Retina (tissue), 1 donor: ENCODE results near the gene TRAPPC2L.

Experiments
- DNase-seq: peaks from one replicate; pipeline ENCODE4 v3.0.0-alpha.2; 2016

The TRAPPC2L gene

GRCh38 chr16:88856828-88857727, at the start of gene TRAPPC2L, which contains the start of gene GALNS:
Gene TRAPPC2L (plus strand): TSS chr16:88857127. CDS start chr16:88857151, 24 bp downstream.
Gene GALNS (minus strand): TSS chr16:88856947. CDS start chr16:88856877, 70 bp downstream.
- DNase-seq, result peak; percentile 98

- DNase-seq, result no peak
Observed at GRCh38 chr16:88807142-88807625, 49.7 kb upstream of the TRAPPC2L start.

DNA sequence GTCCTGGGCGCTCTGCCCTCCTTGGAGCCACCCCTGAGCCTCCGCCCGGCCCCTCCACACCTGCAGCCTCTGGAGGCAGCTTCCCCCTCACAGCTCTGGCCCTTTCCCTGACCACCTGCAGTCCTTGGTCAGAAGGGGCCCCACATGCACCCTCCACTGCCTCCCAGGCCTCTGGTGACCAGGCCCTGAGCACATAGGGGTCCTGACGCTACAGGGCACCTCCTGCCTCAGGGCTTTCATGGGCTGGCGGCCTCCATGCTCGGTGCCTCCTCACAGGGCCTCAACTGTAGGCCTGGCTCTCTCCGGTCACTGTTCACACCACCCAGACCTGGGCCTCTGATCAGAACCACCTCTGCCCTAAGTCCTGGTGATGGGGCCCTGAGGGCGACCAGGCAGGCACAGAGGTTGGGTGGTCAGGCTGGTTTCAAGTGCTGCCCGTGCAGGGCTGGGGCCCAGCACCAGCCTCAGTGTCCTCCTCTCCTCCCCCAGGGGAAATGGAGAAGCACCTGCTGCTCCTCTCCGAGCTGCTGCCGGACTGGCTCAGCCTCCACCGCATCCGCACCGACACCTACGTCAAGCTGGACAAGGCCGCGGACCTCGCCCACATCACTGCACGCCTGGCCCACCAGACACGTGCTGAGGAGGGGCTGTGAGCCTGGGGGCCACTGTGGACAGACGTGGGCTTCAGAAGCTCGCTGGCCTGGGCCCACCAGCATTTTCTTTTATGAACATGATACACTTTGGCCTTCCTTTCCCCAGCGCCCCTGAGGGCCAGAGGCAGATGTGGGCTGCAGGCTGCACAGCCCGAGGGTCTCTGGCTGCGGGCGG, 49.1 kb upstream of the TRAPPC2L start:
- no peak for DNase-seq

- DNase-seq, result no peak
Observed at GRCh38 chr16:88809068-88809675, 47.8 kb upstream of the TRAPPC2L start.

DNA sequence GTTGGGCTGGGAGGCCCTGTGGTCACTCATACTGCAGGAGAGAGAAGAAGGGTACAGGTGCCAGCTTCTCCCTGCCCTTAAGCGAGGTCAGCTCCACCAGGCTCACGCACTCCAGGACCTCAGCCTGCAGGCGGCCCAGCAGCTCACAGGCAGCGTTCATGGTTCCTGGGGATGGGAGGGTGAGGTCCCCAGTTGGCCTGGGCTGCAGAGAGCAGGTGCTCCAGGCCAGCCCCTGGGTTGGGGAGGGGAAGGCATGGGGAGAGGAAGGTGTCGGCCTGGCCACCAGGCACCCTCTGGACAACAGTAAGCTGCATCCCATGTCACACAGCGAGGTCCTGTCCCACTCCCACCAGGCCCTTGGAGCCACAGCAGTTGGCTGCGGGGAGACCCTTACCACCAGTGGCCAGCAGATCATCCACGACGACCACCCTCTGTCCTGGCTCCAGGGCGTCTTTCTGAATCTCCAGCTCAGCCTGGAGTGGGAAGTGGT, 47.2 kb upstream of the TRAPPC2L start:
- DNase-seq, result no peak

- no peak for DNase-seq
Observed at GRCh38 chr16:88810166-88810911, 46.6 kb upstream of the TRAPPC2L start.

DNA sequence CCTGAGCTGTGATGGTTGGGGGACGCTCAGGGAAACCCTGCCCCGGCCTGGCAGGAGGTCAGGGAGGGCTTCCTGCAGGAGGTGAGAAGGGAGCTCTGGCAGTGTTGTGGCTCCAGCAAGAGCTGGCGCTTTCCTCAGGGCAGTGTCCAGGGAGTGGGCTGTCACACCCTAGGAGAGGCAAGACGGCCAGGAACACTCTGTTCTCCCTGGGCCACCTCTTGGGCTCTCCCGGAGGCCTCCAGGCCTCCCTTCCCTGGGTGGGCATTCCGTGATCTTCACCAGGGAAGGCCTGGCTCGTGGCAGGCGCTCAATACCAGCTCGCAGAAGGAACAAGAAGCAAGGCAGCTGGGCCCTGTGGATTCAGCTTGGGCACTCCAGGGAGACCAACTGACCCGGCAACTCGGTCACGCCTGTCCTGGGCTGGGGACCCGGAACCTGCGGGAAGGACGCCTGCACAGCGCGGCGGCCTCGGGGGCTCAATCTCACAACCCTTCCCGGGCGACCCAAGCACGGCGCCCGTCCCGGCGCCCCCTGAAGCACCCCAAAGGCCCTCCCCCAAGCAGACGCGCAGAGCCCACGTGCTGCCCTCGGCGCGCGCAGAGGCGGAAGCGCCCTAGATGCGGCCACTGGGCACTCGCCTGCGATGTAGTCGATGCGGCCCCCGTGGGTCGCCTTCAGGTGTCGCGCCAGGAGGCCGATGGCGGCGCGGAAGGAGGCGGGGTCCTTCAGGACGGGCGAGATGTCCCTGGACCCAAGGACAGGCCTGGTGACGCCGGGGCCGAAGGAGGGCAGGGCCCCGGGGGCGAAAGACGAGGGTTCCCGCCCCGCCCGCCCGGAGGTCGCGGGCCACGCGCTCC, 45.8 kb upstream of the TRAPPC2L start:
- DNase-seq, result peak; percentile 94

DNA sequence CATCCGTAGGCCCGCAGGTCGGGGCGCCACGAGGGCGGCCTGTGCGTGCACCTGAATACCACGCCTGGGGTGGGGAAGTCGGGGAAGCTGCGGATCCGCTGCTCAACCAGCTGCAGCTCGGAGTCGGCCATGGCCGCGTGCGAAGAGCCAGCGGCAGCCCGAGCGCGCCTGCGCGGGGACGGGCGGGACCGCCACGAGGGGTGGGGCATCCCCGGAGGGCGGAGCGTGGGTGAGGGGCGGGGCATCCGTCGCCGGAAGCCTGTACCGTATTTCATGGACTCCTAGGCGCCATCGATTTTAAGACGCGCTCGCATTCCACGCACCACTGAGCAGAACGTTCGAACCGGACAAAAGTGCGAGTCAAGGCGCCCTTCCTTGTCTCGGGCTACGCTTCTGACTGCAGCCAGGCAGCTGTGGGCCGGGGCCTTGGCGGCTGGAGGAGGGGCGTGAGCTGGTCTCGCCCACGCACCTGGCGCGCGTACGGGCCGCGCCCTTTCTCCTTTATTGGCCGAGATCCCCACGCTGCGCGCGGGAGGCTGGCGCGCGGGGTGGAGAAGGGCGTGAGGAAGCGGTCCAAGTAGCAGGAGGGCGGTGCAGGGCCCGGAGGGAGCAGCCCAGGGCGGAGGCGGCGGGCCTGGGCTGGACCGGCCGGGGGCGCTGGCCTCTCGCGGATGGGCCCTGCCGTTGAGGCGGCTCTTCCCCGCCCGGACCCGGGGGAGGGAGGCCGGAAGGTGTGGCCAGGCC, 45.0 kb upstream of the TRAPPC2L start, which contains the start of gene APRT:
TSS of gene APRT (minus strand) at position 160 of the 744 bp plus-strand sequence. CDS start at position 131, 29 bp downstream.
- peak; percentile 94 for DNase-seq

DNA sequence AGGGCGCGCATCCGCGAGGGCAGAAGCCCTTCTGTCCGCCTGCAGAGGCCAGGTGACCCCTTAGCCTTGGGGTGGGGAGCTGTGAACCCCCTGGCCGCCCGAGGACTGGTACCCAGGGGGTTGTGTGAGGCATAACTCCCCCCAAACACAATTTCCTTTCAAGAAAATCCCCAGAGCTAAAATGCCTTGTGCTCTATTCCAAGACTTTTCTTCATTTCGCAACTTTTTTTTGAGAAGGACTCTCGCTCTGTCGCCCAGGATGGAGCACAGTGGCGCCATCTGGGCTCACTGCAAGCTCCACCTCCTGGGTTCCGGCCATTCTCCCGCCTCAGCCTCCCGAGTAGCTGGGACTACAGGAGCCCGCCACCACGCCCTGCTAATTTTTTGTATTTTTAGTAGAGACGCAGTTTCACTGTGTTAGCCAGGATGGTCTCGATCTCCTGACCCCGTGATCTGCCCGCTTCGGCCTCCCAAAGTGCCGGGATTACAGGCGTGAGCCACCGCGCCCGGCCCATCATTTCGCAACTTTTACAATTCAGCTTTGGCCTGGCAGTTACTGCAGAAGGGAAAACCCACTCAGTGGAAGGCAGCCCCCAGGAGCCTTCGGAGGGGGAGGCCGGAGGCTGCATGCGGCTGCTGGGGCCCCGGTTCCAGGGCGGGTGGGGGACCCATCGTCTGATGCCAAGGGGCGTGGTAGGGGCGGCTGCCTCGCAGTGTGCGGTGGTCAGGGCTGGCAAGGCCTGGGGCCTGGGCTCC, 44.2 kb upstream of the TRAPPC2L start:
- no peak for DNase-seq

DNA sequence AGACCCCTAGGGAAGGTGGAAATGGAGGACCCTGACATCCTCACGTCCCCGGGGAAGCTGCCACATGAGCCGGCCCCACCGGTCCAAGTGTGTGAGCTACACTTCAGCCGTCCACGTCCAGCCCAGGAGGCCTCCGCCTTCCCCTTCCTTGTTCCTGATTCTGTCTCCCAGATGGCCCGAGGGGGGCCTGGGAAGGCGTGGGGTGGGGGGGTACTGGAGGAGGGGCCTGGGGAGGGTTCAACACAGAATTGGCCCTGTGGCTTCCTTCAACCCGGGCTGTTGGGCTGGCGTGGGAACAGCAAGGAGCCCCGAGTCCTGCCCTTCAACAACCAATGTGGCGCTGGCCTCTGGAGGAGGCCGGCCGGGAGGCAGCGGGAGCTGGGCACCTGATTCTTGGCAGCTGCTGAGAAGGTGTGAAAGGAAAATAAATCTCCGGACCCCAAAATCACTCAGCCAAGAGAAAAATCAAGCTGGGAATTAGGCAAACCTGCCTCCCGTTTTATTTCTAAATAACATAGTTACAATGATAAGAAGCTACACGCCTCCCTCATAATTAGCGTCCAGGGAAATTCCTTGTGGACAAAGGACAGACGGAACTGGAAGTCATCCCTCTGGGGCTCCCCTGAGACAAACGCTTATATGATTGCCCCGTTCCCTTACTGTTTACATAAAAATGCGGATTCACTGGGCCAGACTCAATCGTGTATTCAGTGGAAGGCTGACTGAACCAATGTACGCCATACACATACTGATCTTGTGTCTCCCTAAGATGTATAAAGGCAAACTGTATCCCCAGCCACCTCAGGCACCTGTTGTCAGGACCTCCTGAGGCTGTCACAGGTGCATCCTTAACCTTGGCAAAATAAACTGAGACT, 43.4 kb upstream of the TRAPPC2L start:
- no peak for DNase-seq

GRCh38 chr16:88814144-88814502, 42.8 kb upstream of the TRAPPC2L start:
- no peak for DNase-seq

GRCh38 chr16:88815227-88815626, 41.7 kb upstream of the TRAPPC2L start:
- DNase-seq, result no peak

GRCh38 chr16:88815901-88816589, 40.9 kb upstream of the TRAPPC2L start:
- DNase-seq, result peak; percentile 71

DNA sequence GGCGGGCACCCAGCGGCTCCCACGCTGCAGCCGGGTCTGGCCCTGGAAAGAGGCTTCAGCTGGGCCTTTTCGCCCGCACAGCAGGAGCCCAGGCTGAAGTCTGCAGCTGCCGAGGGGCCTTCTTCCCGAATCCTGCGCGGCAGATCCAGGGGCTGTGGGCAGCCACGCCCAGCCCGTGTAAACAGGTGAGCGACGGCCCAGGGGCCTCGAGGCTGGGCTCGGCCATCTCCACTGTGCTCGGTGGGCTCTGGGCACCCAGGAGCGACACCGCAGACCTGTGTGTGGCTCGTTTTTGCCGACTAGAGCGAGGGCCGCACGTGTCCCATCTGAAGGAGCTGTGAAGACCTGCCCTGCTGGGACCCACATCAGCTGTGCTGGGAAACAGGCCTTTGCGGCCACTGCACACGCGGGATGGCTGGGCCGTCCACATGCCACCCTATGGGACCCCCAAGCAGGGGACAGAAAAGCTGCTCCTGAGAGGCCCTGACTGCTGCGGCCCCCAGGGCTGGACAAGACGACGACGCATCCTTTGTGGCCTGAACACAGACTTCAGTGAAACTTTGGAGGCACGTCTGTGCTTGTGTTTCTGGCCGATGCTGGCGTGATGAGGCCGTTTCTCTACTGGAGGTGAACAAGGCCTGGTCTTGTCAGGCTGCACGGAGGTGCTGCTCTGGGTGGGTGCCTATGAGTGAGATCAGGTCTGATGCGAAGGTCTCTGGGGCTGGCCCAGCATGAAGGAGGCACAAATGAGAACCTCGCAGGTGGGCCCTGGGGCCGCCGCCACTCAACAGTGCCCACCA, 40.0 kb upstream of the TRAPPC2L start:
- no peak for DNase-seq

- no peak for DNase-seq
Observed at GRCh38 chr16:88817785-88818574, 38.9 kb upstream of the TRAPPC2L start.

- no peak for DNase-seq
Observed at GRCh38 chr16:88818575-88818874, 38.4 kb upstream of the TRAPPC2L start.
